Neuron (in vitro differentiated cells): Measurements from ENCODE around the gene ANK3.

ENCODE experiments used
- H2AFZ ChIP-seq: one replicate; pipeline ENCODE4 v1.6.1; 2013; ENCODE audit warnings: low read depth, mild to moderate bottlenecking, inconsistent platforms, low read length, moderate library complexity
- H3K27me3 ChIP-seq: one replicate; pipeline ENCODE4 v1.6.1; 2013; ENCODE audit warnings: low read length; ENCODE audit not compliant: insufficient read depth
- H3K36me3 ChIP-seq: one replicate; pipeline ENCODE4 v1.6.1; 2013; ENCODE audit warnings: low read length; ENCODE audit not compliant: insufficient read depth
- H3K4me1 ChIP-seq: one replicate; pipeline ENCODE4 v1.6.1; 2013; ENCODE audit warnings: low read length; ENCODE audit not compliant: insufficient read depth
- H3K4me3 ChIP-seq: 2 replicates; pipeline ENCODE4 v1.5.1; 2013; ENCODE audit warnings: mild to moderate bottlenecking, low read length, moderate library complexity
- H3K9me3 ChIP-seq: one replicate; pipeline ENCODE4 v1.6.1; 2013; ENCODE audit warnings: low read length

ANK3 gene

DNA sequence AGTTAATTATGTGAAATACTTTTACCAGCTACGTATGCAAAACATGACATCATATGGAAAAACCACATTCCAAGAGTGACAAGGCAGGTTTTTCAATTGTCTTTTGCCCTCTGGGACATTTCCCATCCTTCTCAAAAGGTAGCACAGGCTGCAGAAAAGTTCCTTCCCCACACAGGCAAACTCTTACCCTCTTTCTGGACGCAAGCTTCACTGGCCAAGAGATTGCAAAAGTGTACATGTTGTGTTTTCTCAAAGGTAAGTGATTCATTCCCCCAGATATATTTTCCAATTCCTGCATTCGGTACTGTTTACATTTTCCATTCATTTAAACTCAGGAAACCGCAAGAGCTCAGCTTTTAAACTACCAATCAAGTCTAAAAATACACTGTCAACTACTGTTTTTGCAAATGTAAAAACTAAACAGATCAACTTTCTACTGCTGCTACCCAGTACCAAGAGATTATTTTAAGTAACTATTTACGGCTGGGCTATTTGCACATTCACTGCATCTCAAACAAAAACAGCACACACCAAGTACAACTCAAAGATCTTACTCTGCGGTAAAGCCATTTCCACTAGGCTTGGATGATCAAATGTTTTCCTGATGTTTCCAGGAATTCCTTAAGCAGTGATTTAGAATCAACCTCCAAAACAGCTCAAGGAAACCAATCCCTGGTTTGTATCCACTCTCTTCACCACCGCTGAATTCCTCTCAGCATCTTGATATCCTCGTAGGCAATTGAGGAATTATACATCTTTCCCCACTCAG, 249.7 kb downstream of the ANK3 start:
- Histone ChIP-seq H3K4me1 (peaks cover 22% of the 10 kb centered on the region), H3K27me3 (no peaks in the 10 kb centered on the region)

DNA sequence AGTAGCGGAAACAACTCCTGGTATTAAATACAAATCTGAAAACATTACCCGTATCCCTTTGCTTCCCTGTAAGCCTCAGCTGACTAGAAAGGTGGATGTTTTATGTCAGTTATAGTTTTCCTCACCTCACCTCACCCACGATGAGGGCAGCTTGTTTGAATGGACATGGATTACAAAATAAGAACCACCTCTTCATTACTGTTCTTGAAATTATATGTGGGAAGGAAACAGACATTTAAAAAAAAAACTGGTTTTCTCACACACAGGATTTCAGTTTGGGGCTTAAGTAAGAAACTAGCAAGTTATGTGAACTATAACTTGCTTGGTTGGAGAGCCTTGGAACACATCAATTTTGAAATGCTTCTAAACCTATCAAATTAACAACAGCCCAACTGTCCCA, 250.4 kb downstream of the ANK3 start:
- no peaks in the 10 kb centered on the region for H3K27me3 ChIP-seq
- peak overlapping the region; percentile 79 for H3K4me3 ChIP-seq
- peaks cover 10% of the 10 kb centered on the region for H3K36me3 ChIP-seq
- H3K9me3 ChIP-seq = no peaks in the 10 kb centered on the region
- peaks cover 22% of the 10 kb centered on the region for H3K4me1 ChIP-seq
- peak overlapping the region; percentile 71 for H2AFZ ChIP-seq

More for the DNA sequence above, 249.7 kb downstream of the ANK3 start:
- peak overlapping the region; percentile 79 for H3K4me3 ChIP-seq
- H3K9me3 ChIP-seq = no peaks in the 10 kb centered on the region
- peaks cover 5% of the 10 kb centered on the region for H3K36me3 ChIP-seq
- peak overlapping the region; percentile 71 for H2AFZ ChIP-seq

DNA sequence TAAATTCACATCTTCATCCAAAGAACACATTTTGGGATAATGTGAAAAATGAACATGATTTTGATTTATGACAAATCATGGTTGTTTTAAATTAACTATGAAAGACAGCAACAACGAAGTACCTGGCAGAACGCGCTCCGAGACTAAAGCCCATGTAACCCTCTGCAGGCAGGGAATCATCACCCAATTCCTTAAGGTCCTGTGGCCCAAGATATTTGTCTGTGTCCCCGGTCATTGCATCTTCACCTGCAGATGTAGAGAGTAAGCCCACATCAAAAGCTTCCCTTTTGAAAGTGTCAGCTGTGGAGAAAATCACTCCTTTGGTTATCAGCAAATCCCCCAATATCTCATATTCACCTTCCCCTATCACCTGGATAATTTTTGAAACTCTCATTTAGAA, 250.8 kb downstream of the ANK3 start:
- Histone ChIP-seq H2AFZ (no peak overlapping the region), H3K36me3 (peaks cover 14% of the 10 kb centered on the region), H3K27me3 (no peaks in the 10 kb centered on the region), H3K4me1 (peaks cover 22% of the 10 kb centered on the region), H3K9me3 (no peaks in the 10 kb centered on the region), H3K4me3 (peak overlapping the region; percentile 79)

DNA sequence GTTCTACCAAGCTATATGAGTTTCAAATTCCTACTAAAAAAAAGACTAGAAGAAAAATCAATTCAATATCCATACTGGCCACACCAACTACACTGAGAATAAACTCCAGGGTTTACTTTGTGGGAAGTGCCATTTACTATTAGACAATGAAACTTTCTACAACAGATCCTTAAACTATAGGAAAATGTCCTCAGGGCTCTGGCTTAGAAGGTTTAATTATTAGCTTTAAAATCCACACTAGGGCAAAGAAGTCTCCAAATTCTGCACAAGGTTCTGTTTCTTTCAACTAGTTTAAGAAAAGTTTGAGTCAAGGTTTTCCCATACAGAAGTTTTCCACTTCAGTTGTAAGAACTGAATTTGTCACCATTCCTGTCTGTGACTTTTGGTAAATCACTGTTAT, 251.6 kb downstream of the ANK3 start:
- Histone ChIP-seq H3K4me3 (peak overlapping the region; percentile 79), H3K36me3 (peaks cover 16% of the 10 kb centered on the region), H3K4me1 (peaks cover 22% of the 10 kb centered on the region), H2AFZ (no peak overlapping the region), H3K9me3 (no peaks in the 10 kb centered on the region), H3K27me3 (no peaks in the 10 kb centered on the region)

- Histone ChIP-seq H3K27me3 (no peaks in the 10 kb centered on the region), H3K36me3 (peaks cover 16% of the 10 kb centered on the region), H2AFZ (no peak overlapping the region), H3K4me1 (peaks cover 22% of the 10 kb centered on the region), H3K4me3 (no peak overlapping the region), H3K9me3 (no peaks in the 10 kb centered on the region)
Observed at GRCh38 chr10:60137292-60137992, 252.2 kb downstream of the ANK3 start.

- no peaks in the 10 kb centered on the region for H3K27me3 ChIP-seq
- H3K9me3 ChIP-seq = no peaks in the 10 kb centered on the region
Observed at GRCh38 chr10:60135020-60135419, 254.7 kb downstream of the ANK3 start.

GRCh38 chr10:60134548-60134947, 255.1 kb downstream of the ANK3 start:
- Histone ChIP-seq H3K4me1 (peaks cover 15% of the 10 kb centered on the region), H3K36me3 (peaks cover 19% of the 10 kb centered on the region), H3K4me3 (no peak overlapping the region), H3K27me3 (no peaks in the 10 kb centered on the region), H3K9me3 (no peaks in the 10 kb centered on the region), H2AFZ (no peak overlapping the region)

More at GRCh38 chr10:60135020-60135419, 254.7 kb downstream of the ANK3 start:
- Histone ChIP-seq H3K4me1 (peaks cover 17% of the 10 kb centered on the region), H3K36me3 (peaks cover 19% of the 10 kb centered on the region), H3K4me3 (no peak overlapping the region), H2AFZ (no peak overlapping the region)

DNA sequence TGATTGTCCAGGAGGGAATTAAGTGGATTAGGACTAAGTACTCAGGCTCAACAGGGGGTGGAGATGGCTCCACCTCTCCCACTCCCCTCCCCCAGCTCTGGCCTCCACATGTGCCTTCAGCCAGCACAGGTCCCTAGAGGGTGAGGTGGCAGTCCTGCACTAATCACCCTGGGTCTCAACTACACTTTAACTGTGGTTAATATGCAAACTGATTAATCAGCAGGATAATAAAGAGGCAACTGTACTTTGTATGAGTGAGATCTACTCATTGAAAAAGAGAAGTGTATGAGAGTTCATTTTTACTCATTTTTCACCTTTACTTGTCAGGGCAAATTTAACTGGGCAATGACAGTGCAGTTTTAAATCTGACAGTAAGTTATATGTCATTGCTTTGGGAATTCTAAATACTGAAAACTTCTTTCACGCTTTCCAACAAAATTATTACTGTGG, 259.5 kb downstream of the ANK3 start:
- Histone ChIP-seq H3K4me1 (no peaks in the 10 kb centered on the region), H2AFZ (no peak overlapping the region), H3K9me3 (no peaks in the 10 kb centered on the region)

DNA sequence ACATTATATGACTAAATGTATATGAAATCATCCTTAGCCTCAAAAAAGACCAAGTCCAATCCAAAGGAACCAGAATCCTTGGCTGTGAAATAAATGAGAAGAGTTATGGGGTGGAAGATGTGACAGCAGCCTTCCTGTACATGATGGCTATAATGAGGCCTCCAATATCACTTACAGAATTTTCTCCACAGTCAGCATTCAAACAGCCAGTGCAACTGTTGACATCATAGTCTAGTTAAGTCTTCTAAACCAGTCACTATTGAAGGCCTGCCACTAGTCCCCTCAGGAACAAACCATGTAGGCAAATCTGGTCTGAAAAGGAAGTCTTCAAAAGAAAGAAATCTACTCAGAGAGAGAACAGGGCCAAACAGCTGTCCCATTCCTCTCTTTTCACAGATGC, 263.8 kb downstream of the ANK3 start:
- Histone ChIP-seq H3K27me3 (no peaks in the 10 kb centered on the region), H3K36me3 (peaks cover 13% of the 10 kb centered on the region)

More for the DNA sequence above, 259.5 kb downstream of the ANK3 start:
- Histone ChIP-seq H3K36me3 (peaks cover 29% of the 10 kb centered on the region), H3K27me3 (no peaks in the 10 kb centered on the region), H3K4me3 (no peak overlapping the region)

DNA sequence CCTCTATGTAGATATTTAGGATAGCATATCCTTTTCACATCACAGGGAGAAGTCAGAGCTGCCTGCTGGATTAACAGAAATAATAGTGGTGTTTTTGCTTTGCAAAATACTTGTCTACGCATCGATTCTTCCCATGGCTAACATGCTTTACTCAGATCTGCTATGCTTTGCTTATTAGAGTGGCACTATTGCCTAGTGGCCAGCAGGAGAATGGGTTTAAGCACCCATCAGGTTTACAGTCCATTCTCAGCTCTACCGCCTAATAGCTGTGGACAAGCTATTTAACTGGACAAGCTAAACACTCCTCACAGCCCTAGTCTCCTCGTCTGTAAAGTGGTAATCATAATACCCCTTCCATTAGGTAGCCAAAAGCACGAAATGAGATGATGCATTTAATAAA, 265.1 kb downstream of the ANK3 start:
- Histone ChIP-seq H3K4me3 (no peak overlapping the region), H3K36me3 (peaks cover 13% of the 10 kb centered on the region), H3K9me3 (no peaks in the 10 kb centered on the region), H3K4me1 (no peaks in the 10 kb centered on the region), H2AFZ (no peak overlapping the region), H3K27me3 (no peaks in the 10 kb centered on the region)

More for the DNA sequence above, 263.8 kb downstream of the ANK3 start:
- Histone ChIP-seq H3K4me3 (no peak overlapping the region), H3K4me1 (no peaks in the 10 kb centered on the region), H3K9me3 (no peaks in the 10 kb centered on the region), H2AFZ (no peak overlapping the region)

GRCh38 chr10:60123668-60124067, 266.0 kb downstream of the ANK3 start:
- Histone ChIP-seq H3K9me3 (no peaks in the 10 kb centered on the region), H2AFZ (no peak overlapping the region), H3K27me3 (no peaks in the 10 kb centered on the region), H3K36me3 (peaks cover 10% of the 10 kb centered on the region), H3K4me1 (no peaks in the 10 kb centered on the region), H3K4me3 (no peak overlapping the region)

- Histone ChIP-seq H3K4me3 (no peak overlapping the region), H3K36me3 (peaks cover 10% of the 10 kb centered on the region), H2AFZ (no peak overlapping the region), H3K27me3 (no peaks in the 10 kb centered on the region), H3K9me3 (no peaks in the 10 kb centered on the region), H3K4me1 (no peaks in the 10 kb centered on the region)
Observed at GRCh38 chr10:60123172-60123571, 266.5 kb downstream of the ANK3 start.

DNA sequence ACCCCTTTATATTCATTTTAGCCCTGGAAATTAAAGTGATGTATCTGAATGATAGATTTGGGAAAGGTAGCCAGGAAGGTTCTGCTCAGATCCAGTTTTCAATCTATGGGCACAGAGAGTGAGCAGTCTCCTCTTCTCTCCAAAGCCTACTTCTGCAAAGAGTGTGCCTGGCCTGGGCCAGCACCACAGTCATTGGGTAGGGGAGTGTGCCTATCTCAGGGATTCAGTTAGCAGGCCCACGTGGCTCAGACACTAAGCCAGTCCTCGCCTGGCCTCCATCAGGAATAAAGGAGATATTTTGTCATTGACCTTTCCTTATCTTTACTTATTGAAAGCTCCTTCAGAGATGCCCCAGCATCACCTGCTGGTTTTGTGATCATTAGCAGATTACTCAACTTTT, 267.5 kb downstream of the ANK3 start:
- H3K36me3 ChIP-seq = peaks cover 7% of the 10 kb centered on the region
- H3K27me3 ChIP-seq = no peaks in the 10 kb centered on the region
- no peaks in the 10 kb centered on the region for H3K9me3 ChIP-seq
- H2AFZ ChIP-seq = no peak overlapping the region
- H3K4me3 ChIP-seq = no peak overlapping the region
- no peaks in the 10 kb centered on the region for H3K4me1 ChIP-seq
